ENCODE measurements around the gene DGKI.

DGKI gene

DNA sequence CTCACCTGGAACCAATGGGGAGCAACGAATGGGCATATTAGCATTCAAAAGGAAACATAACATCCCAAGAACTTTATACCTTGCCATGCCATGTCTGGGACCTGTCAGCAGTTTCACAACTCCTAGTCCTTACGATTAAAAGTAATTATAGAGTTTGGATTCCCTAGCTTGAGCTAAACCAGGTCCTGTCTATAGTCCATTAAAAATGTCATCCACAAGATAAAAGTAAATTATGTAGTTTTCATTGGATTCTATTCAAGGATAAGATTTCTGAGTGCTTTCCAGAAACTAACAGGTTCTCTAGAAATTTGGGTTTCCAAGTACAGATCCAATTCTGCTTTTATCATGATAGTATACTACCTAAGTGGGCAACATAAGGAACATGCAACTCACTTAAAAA is 339.7 kb downstream of the DGKI start:
- no peaks in the 10 kb centered on the region for H3K27me3 ChIP-seq (ENCODE audit: insufficient read depth, low read length)
- H2AFZ ChIP-seq (ENCODE audit: low read depth, low read length), result no peak overlapping the region
- H3K4me1 ChIP-seq (ENCODE audit: insufficient read depth, low read length), result peaks cover 5% of the 10 kb centered on the region
- H3K4me3 ChIP-seq (ENCODE audit: low read length), result no peak overlapping the region
- no peaks in the 10 kb centered on the region for H3K36me3 ChIP-seq (ENCODE audit: insufficient read depth, low read length)
- H3K9me3 ChIP-seq (ENCODE audit: low read length), result no peaks in the 10 kb centered on the region

GRCh38 chr7:137506031-137506430 is 340.7 kb downstream of the DGKI start:
- H2AFZ ChIP-seq (ENCODE audit: low read depth, low read length), result no peak overlapping the region
- H3K9me3 ChIP-seq (ENCODE audit: low read length), result no peaks in the 10 kb centered on the region
- H3K27me3 ChIP-seq (ENCODE audit: insufficient read depth, low read length), result no peaks in the 10 kb centered on the region
- peaks cover 5% of the 10 kb centered on the region for H3K4me1 ChIP-seq (ENCODE audit: insufficient read depth, low read length)
- H3K4me3 ChIP-seq (ENCODE audit: low read length), result no peak overlapping the region
- H3K36me3 ChIP-seq (ENCODE audit: insufficient read depth, low read length), result no peaks in the 10 kb centered on the region

DNA sequence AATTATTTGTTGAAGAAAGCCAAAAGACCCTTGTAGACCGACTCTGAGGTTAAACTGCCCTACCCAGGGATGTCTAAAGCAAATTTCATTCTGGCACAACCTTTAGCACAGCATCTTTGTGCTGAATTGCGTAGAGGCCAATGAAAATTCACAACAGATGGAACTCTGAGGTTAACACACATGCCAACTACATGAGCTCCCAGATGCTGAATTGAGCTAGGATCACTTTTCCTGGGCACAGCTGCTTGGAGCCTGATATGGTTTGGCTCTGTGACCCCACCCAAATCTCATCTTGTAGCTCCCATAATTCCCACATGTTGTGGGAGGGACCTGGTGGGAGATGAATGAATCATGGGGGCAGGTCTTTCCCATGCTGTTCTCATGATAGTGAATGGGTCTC is 345.2 kb downstream of the DGKI start:
- Histone ChIP-seq H3K9me3 (ENCODE audit: low read length) (no peaks in the 10 kb centered on the region), H3K27me3 (ENCODE audit: insufficient read depth, low read length) (no peaks in the 10 kb centered on the region), H3K36me3 (ENCODE audit: insufficient read depth, low read length) (no peaks in the 10 kb centered on the region), H3K4me1 (ENCODE audit: insufficient read depth, low read length) (no peaks in the 10 kb centered on the region), H3K4me3 (ENCODE audit: low read length) (no peak overlapping the region), H2AFZ (ENCODE audit: low read depth, low read length) (no peak overlapping the region)

- no peak overlapping the region for H2AFZ ChIP-seq (ENCODE audit: low read depth, low read length)
- no peaks in the 10 kb centered on the region for H3K36me3 ChIP-seq (ENCODE audit: insufficient read depth, low read length)
- H3K4me3 ChIP-seq (ENCODE audit: low read length), result no peak overlapping the region
- H3K9me3 ChIP-seq (ENCODE audit: low read length), result peaks cover 4% of the 10 kb centered on the region
- no peaks in the 10 kb centered on the region for H3K4me1 ChIP-seq (ENCODE audit: insufficient read depth, low read length)
- H3K27me3 ChIP-seq (ENCODE audit: insufficient read depth, low read length), result no peaks in the 10 kb centered on the region
Measured at GRCh38 chr7:137492889-137493288, 353.9 kb downstream of the DGKI start.

DNA sequence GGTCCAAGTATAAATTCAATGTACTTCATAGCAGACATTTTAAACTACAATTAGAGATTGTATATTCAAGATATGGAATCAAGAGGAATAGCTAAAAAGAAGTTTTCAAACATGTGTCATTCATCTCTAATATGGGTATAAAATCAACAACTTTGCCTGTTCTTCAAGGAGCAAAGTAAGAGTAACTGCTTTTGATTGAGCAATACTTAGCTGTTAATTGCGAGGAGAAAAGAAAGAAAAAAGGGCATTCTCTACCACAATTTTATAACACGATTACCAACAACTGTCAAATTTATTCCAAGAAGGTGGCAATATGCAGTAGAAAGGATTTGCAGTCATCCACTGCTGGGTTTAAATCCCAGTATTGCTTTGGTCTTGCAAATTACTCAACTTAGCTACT is 356.9 kb downstream of the DGKI start:
- Histone ChIP-seq H3K4me3 (ENCODE audit: low read length) (no peak overlapping the region), H2AFZ (ENCODE audit: low read depth, low read length) (no peak overlapping the region), H3K27me3 (ENCODE audit: insufficient read depth, low read length) (no peaks in the 10 kb centered on the region), H3K36me3 (ENCODE audit: insufficient read depth, low read length) (no peaks in the 10 kb centered on the region), H3K4me1 (ENCODE audit: insufficient read depth, low read length) (no peaks in the 10 kb centered on the region), H3K9me3 (ENCODE audit: low read length) (peaks cover 4% of the 10 kb centered on the region)

- no peak overlapping the region for H2AFZ ChIP-seq (ENCODE audit: low read depth, low read length)
- no peaks in the 10 kb centered on the region for H3K4me1 ChIP-seq (ENCODE audit: insufficient read depth, low read length)
- no peaks in the 10 kb centered on the region for H3K36me3 ChIP-seq (ENCODE audit: insufficient read depth, low read length)
- no peak overlapping the region for H3K4me3 ChIP-seq (ENCODE audit: low read length)
- H3K27me3 ChIP-seq (ENCODE audit: insufficient read depth, low read length), result no peaks in the 10 kb centered on the region
- H3K9me3 ChIP-seq (ENCODE audit: low read length), result no peaks in the 10 kb centered on the region
Measured at GRCh38 chr7:137488038-137488437, 358.7 kb downstream of the DGKI start.

DNA sequence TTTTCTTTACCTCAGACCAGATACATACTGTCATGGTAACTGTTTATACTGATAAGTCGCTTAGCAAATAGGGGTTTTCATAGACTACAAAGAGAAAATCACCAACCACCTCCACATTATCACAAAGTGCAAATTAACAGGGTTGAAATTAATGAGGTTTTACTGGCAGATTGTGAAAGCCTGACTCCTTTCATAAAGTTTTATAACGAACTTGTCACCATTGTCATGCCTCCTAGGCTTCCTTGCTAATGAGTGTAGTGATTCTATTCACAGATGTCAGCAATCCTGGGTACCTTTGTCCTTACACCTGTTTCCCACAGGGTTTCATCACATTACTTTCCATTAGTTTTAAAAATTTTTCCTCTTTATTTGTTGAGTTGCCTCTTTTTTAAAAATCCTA is 361.0 kb downstream of the DGKI start:
- Histone ChIP-seq H3K9me3 (ENCODE audit: low read length) (no peaks in the 10 kb centered on the region), H3K36me3 (ENCODE audit: insufficient read depth, low read length) (no peaks in the 10 kb centered on the region), H2AFZ (ENCODE audit: low read depth, low read length) (no peak overlapping the region)

DNA sequence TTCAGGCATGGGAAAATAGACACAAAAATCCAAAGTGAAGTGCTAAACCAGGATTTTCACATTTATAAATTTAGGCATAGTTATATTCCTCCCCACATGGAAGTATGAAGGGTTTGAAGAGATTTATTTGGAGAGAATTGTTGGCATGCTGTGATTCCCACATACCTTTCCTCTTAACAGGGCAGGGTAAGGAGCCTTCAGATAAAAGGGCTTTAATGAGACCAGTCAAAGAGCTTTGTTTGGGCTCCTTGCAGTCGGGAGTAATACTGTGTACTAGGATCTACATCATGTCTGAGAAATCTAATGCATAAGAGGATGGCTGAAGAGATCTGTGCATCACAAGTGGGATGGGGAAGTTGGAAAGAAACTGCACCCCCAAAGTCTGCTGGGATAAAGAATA is 362.4 kb downstream of the DGKI start:
- H3K27me3 ChIP-seq (ENCODE audit: insufficient read depth, low read length), result no peaks in the 10 kb centered on the region
- H3K4me3 ChIP-seq (ENCODE audit: low read length), result no peak overlapping the region
- no peak overlapping the region for H2AFZ ChIP-seq (ENCODE audit: low read depth, low read length)
- H3K4me1 ChIP-seq (ENCODE audit: insufficient read depth, low read length), result no peaks in the 10 kb centered on the region
- H3K9me3 ChIP-seq (ENCODE audit: low read length), result no peaks in the 10 kb centered on the region
- H3K36me3 ChIP-seq (ENCODE audit: insufficient read depth, low read length), result no peaks in the 10 kb centered on the region

More for the DNA sequence above, 361.0 kb downstream of the DGKI start:
- H3K4me1 ChIP-seq (ENCODE audit: insufficient read depth, low read length), result no peaks in the 10 kb centered on the region
- H3K27me3 ChIP-seq (ENCODE audit: insufficient read depth, low read length), result no peaks in the 10 kb centered on the region
- no peak overlapping the region for H3K4me3 ChIP-seq (ENCODE audit: low read length)

DNA sequence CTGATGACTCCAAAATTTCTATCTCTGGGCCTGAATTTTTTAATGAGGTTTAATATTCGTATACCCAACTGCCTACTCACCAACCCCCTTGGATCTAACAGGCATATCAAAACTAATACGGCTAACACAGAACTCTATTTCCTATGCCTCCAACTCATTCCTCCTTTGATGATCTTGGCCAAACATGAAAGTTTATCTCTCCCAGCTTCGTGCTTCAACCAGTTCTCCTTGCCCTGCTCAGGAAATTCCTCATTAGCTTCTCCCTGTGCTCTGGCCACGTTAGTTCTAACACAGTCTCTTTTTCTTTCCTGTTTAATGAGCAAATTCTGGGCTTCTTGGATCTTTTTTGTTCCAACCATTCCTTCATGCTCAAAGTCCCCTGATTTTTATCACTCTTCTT is 364.3 kb downstream of the DGKI start:
- H3K9me3 ChIP-seq (ENCODE audit: low read length), result no peaks in the 10 kb centered on the region
- H2AFZ ChIP-seq (ENCODE audit: low read depth, low read length), result no peak overlapping the region
- H3K4me3 ChIP-seq (ENCODE audit: low read length), result no peak overlapping the region
- no peaks in the 10 kb centered on the region for H3K36me3 ChIP-seq (ENCODE audit: insufficient read depth, low read length)
- H3K27me3 ChIP-seq (ENCODE audit: insufficient read depth, low read length), result no peaks in the 10 kb centered on the region
- no peaks in the 10 kb centered on the region for H3K4me1 ChIP-seq (ENCODE audit: insufficient read depth, low read length)

- no peaks in the 10 kb centered on the region for H3K36me3 ChIP-seq (ENCODE audit: insufficient read depth, low read length)
- H3K9me3 ChIP-seq (ENCODE audit: low read length), result no peaks in the 10 kb centered on the region
Measured at GRCh38 chr7:137480824-137481365, 365.9 kb downstream of the DGKI start.

DNA sequence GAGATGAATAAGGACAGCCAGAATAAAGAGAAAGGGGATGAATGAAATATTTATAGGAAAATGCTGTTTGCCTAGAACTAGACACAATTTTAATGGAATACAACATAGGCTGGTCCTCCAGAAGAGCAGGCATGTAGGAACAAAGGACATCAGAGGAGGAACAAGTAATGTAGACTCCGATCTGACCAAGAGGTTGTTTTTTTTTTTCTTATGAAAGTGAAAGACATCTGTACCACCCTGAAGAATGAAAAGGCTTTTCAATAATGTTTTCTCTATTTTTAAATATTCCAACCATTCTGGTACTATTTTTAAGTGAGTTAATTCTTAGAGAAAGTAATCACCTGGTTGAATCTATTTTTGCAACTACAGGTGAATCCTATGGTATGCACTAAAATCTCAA is 366.4 kb downstream of the DGKI start:
- no peak overlapping the region for H2AFZ ChIP-seq (ENCODE audit: low read depth, low read length)
- no peaks in the 10 kb centered on the region for H3K36me3 ChIP-seq (ENCODE audit: insufficient read depth, low read length)
- H3K27me3 ChIP-seq (ENCODE audit: insufficient read depth, low read length), result no peaks in the 10 kb centered on the region
- H3K9me3 ChIP-seq (ENCODE audit: low read length), result no peaks in the 10 kb centered on the region
- no peaks in the 10 kb centered on the region for H3K4me1 ChIP-seq (ENCODE audit: insufficient read depth, low read length)
- no peak overlapping the region for H3K4me3 ChIP-seq (ENCODE audit: low read length)

More at GRCh38 chr7:137480824-137481365, 365.9 kb downstream of the DGKI start:
- Histone ChIP-seq H2AFZ (ENCODE audit: low read depth, low read length) (no peak overlapping the region), H3K4me1 (ENCODE audit: insufficient read depth, low read length) (no peaks in the 10 kb centered on the region), H3K4me3 (ENCODE audit: low read length) (no peak overlapping the region), H3K27me3 (ENCODE audit: insufficient read depth, low read length) (no peaks in the 10 kb centered on the region)

GRCh38 chr7:137476937-137477336 is 369.8 kb downstream of the DGKI start:
- Histone ChIP-seq H3K4me1 (ENCODE audit: insufficient read depth, low read length) (no peaks in the 10 kb centered on the region), H3K27me3 (ENCODE audit: insufficient read depth, low read length) (no peaks in the 10 kb centered on the region), H3K9me3 (ENCODE audit: low read length) (no peaks in the 10 kb centered on the region), H3K4me3 (ENCODE audit: low read length) (no peak overlapping the region), H3K36me3 (ENCODE audit: insufficient read depth, low read length) (no peaks in the 10 kb centered on the region), H2AFZ (ENCODE audit: low read depth, low read length) (no peak overlapping the region)

DNA sequence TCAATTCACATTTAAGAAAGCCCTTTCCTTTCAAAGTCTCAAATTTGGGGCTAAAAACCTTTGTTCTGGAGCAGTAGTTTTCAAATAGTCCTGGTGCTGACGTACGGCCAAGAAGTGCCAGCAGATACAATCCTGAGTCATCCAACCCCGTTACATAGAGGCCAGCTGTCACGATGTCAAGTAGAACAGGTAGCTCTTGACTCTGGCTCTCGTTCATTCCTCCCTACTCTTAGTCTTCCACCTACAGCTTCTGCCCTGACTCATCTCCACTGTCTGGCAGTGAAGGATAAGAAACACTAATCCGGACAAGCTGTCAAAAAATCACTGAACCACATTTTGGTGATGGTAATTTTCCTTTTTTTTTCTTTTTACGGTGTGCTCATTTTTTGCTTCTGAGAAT is 370.8 kb downstream of the DGKI start:
- Histone ChIP-seq H2AFZ (ENCODE audit: low read depth, low read length) (no peak overlapping the region), H3K4me1 (ENCODE audit: insufficient read depth, low read length) (no peaks in the 10 kb centered on the region)

GRCh38 chr7:137474540-137475026 is 372.2 kb downstream of the DGKI start:
- no peak overlapping the region for H2AFZ ChIP-seq (ENCODE audit: low read depth, low read length)
- H3K4me1 ChIP-seq (ENCODE audit: insufficient read depth, low read length), result peaks cover under 1% of the 10 kb centered on the region

More for the DNA sequence above, 370.8 kb downstream of the DGKI start:
- Histone ChIP-seq H3K4me3 (ENCODE audit: low read length) (no peak overlapping the region), H3K36me3 (ENCODE audit: insufficient read depth, low read length) (no peaks in the 10 kb centered on the region), H3K9me3 (ENCODE audit: low read length) (no peaks in the 10 kb centered on the region), H3K27me3 (ENCODE audit: insufficient read depth, low read length) (no peaks in the 10 kb centered on the region)

More at GRCh38 chr7:137474540-137475026, 372.2 kb downstream of the DGKI start:
- Histone ChIP-seq H3K36me3 (ENCODE audit: insufficient read depth, low read length) (no peaks in the 10 kb centered on the region), H3K4me3 (ENCODE audit: low read length) (no peak overlapping the region), H3K9me3 (ENCODE audit: low read length) (no peaks in the 10 kb centered on the region), H3K27me3 (ENCODE audit: insufficient read depth, low read length) (no peaks in the 10 kb centered on the region)

All from neuron (in vitro differentiated cells).